Right renal pelvis (tissue), 4 donors: ENCODE measurements around the gene FAM184A. TPM values are rescaled to one million over a fixed set of nuclear protein-coding genes. Genes with fewer than 3 reads are reported as not detected.
A peak's percentile ranks its signal among the peaks of the same experiment; 100 is the strongest.

Experiments
- DNase-seq, 4 donors: peaks; one replicate each; pipeline ENCODE4 v3.0.0-alpha.2; 2013; ENCODE audit warnings: low read depth in 4 of 4, low spot score in 3 of 4, missing footprints in 1 of 4
- polyA plus RNA-seq, 4 donors: library from polyadenylated mRNA; unstranded; fragments of 120-200 nt; gene quantifications; one replicate each; pipeline ENCODE4 v1.2.1, GENCODE V29; 2013; ENCODE audit not compliant: insufficient read length in 4 of 4

Gene FAM184A
- polyA plus RNA-seq, 4 donors: 9.3 to 13.2 (median 12.2) TPM

GRCh38 chr6:118974790-118975189 is 103.7 kb downstream of the FAM184A start:
- DNase-seq: no peak

GRCh38 chr6:118971682-118972081 is 106.8 kb downstream of the FAM184A start:
- no peak for DNase-seq

GRCh38 chr6:118970866-118971265 is 107.6 kb downstream of the FAM184A start:
- no peak for DNase-seq

GRCh38 chr6:118968416-118968815 is 110.0 kb downstream of the FAM184A start:
- DNase-seq: peak in 2 of 4 donors; percentile 5 to 10

GRCh38 chr6:118967239-118967638 is 111.2 kb downstream of the FAM184A start:
- no peak for DNase-seq

GRCh38 chr6:118965843-118966370 is 112.6 kb downstream of the FAM184A start:
- DNase-seq: no peak

- no peak for DNase-seq
Observed at GRCh38 chr6:118965371-118965770, 113.1 kb downstream of the FAM184A start.

- no peak for DNase-seq
Observed at GRCh38 chr6:118963003-118963402, 115.5 kb downstream of the FAM184A start.

- no peak for DNase-seq
Observed at GRCh38 chr6:118959903-118960302, 118.6 kb downstream of the FAM184A start.

- no peak for DNase-seq
Observed at GRCh38 chr6:118953391-118953790, 125.1 kb downstream of the FAM184A start.

- DNase-seq: no peak
Observed at GRCh38 chr6:118952683-118953082, 125.8 kb downstream of the FAM184A start.

GRCh38 chr6:118945217-118945616 is 133.2 kb downstream of the FAM184A start:
- no peak for DNase-seq

GRCh38 chr6:118940770-118941169 is 137.7 kb downstream of the FAM184A start:
- DNase-seq: no peak

- no peak for DNase-seq
Observed at GRCh38 chr6:118939683-118940082, 138.8 kb downstream of the FAM184A start.

GRCh38 chr6:118935978-118936703 is 142.3 kb downstream of the FAM184A start:
- DNase-seq: no peak

- DNase-seq: no peak
Observed at GRCh38 chr6:118935331-118935668, 143.2 kb downstream of the FAM184A start.

GRCh38 chr6:118934461-118935330 is 143.8 kb downstream of the FAM184A start, which contains the start of gene MCM9:
TSS of gene MCM9 (minus strand) at chr6:118935159. CDS start at chr6:118931723, 3,436 bp downstream.
- peak; percentile 69 to 83 (median 78) for DNase-seq

GRCh38 chr6:118933855-118934460 is 144.5 kb downstream of the FAM184A start:
- no peak for DNase-seq

- DNase-seq: no peak
Observed at GRCh38 chr6:118932421-118932820, 146.0 kb downstream of the FAM184A start.

GRCh38 chr6:118931436-118931835 is 147.0 kb downstream of the FAM184A start:
- no peak for DNase-seq

GRCh38 chr6:118930680-118931079 is 147.8 kb downstream of the FAM184A start:
- no peak for DNase-seq
